Left ventricle myocardium inferior (tissue), 1 donor: ENCODE measurements around the gene CCDC146. TPM values are rescaled to one million over a fixed set of nuclear protein-coding genes. Genes with fewer than 3 reads are reported as not detected.

ENCODE experiments used
- DNase-seq: peaks from one replicate; pipeline ENCODE4 v3.0.0-alpha.2; 2020
- H3K27ac ChIP-seq: fragments of 200-600 bp; replicated peaks from 2 replicates; pipeline ENCODE4 v1.8.0; 2021
- H3K27me3 ChIP-seq: fragments of 200-600 bp; 2 replicates; pipeline ENCODE4 v1.8.0; 2021; ENCODE audit warnings: low read depth
- H3K36me3 ChIP-seq: fragments of 200-600 bp; 2 replicates; pipeline ENCODE4 v1.8.0; 2021
- H3K4me1 ChIP-seq: fragments of 200-600 bp; 2 replicates; pipeline ENCODE4 v1.8.0; 2021
- H3K4me3 ChIP-seq: fragments of 200-600 bp; 2 replicates; pipeline ENCODE4 v1.8.0; 2021; ENCODE audit warnings: mild to moderate bottlenecking, moderate library complexity
- H3K9me3 ChIP-seq: fragments of 200-600 bp; replicated peaks from 2 replicates; pipeline ENCODE4 v1.8.0; 2021
- CTCF ChIP-seq: fragments of 200-600 bp; IDR thresholded peaks from 2 replicates; pipeline ENCODE4 v1.8.0; 2021; ENCODE audit warnings: antibody characterized with exemption, mild to moderate bottlenecking, borderline replicate concordance
- intact Hi-C: fragments of 100-400 bp; cut with micrococcal nuclease; formaldehyde crosslinking; loops from one replicate; pipeline ENCODE4 v1.11.0; 2022
- total RNA-seq: library from RNA; stranded (reverse); fragmentation: NEBNext Ultra II Directional; extraction: Animal tissue kit (Norgen Biotek cat#: 25700); gene quantifications from one replicate; pipeline ENCODE4 v1.2.1, GENCODE V29; 2021
- donor health status: DM: no; HTN: yes; CAD: no; lungs with severe emphysema.

The CCDC146 gene
- total RNA-seq, 1 donor from 2014 or later: 4.7 TPM

GRCh38 chr7:77258014-77258413 lies 135.6 kb downstream of the CCDC146 start:
- Histone ChIP-seq H3K27ac (peak overlapping the region; percentile 77), H3K9me3 (no peaks in the 10 kb centered on the region), H3K27me3 (no peaks in the 10 kb centered on the region), H3K4me3 (no peak overlapping the region), H3K36me3 (peaks cover 6% of the 10 kb centered on the region), H3K4me1 (peaks cover 10% of the 10 kb centered on the region)
- no peak for TF ChIP-seq CTCF
- DNase-seq: no peak
- intact Hi-C loops: loop anchor here (10.0 kb wide), 1 partner anchor 57 kb away; no protein-coding TSS in a partner anchor

GRCh38 chr7:77258593-77258992 lies 136.2 kb downstream of the CCDC146 start:
- Histone ChIP-seq H3K27me3 (no peaks in the 10 kb centered on the region), H3K4me3 (no peak overlapping the region), H3K36me3 (peaks cover 11% of the 10 kb centered on the region), H3K27ac (peak overlapping the region; percentile 77), H3K4me1 (peaks cover 7% of the 10 kb centered on the region), H3K9me3 (no peaks in the 10 kb centered on the region)
- no peak for TF ChIP-seq CTCF
- intact Hi-C loops: loop anchor here (10.0 kb wide), 1 partner anchor 56 kb away; no protein-coding TSS in a partner anchor
- no peak for DNase-seq

- H3K36me3 ChIP-seq: peaks cover 25% of the 10 kb centered on the region
- no peak for DNase-seq
- peaks cover 7% of the 10 kb centered on the region for H3K4me1 ChIP-seq
- no peak for TF ChIP-seq CTCF
- H3K27ac ChIP-seq: no peak overlapping the region
- intact Hi-C loops: no loop called here
- no peak overlapping the region for H3K4me3 ChIP-seq
- no peaks in the 10 kb centered on the region for H3K27me3 ChIP-seq
- no peaks in the 10 kb centered on the region for H3K9me3 ChIP-seq
These were observed 139.9 kb downstream of the CCDC146 start for GRCh38 chr7:77262316-77262715.

GRCh38 chr7:77265666-77266065 lies 143.3 kb downstream of the CCDC146 start:
- Histone ChIP-seq H3K4me1 (peaks cover 17% of the 10 kb centered on the region), H3K36me3 (peaks cover 25% of the 10 kb centered on the region), H3K27me3 (no peaks in the 10 kb centered on the region), H3K9me3 (no peaks in the 10 kb centered on the region), H3K4me3 (no peak overlapping the region), H3K27ac (no peak overlapping the region)
- intact Hi-C loops: no loop called here
- DNase-seq: no peak
- TF ChIP-seq CTCF: no peak

- no peak overlapping the region for H3K27ac ChIP-seq
- H3K36me3 ChIP-seq: peaks cover 25% of the 10 kb centered on the region
- TF ChIP-seq CTCF: no peak
- no peak overlapping the region for H3K4me3 ChIP-seq
- no peak for DNase-seq
- intact Hi-C loops: no loop called here
- no peaks in the 10 kb centered on the region for H3K9me3 ChIP-seq
- H3K27me3 ChIP-seq: no peaks in the 10 kb centered on the region
- peaks cover 18% of the 10 kb centered on the region for H3K4me1 ChIP-seq
These were observed 143.9 kb downstream of the CCDC146 start for GRCh38 chr7:77266291-77266794.
